ENCODE data around the gene JAKMIP2. TPM values are rescaled to one million over a fixed set of nuclear protein-coding genes. Genes with fewer than 3 reads are reported as not detected.

The JAKMIP2 gene
- total and polyA plus RNA-seq, 7 donors = 0.01 to 0.08 (median 0.06) TPM; not detected in 2

DNA sequence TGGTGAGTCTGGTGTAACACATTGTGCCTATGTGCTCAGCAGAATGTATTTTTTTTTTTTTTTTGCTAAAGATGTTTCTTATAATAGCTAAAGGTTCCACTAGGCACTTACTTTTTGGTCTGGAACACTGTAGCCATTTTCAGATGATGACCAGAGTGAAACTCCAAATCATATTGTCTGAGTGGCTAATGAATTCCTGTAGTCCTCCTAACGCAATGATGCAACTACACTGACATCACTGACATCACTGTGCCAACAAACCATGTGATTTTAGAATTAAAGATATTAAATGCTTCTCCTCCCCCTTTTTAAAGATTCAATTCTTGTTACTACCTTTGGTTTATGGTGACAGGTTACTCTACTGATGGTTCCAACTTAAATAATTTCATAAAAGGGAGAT lies 28.8 kb downstream of the JAKMIP2 start:
- no peaks in the 10 kb centered on the region for H3K9me3 ChIP-seq
- no peaks in the 10 kb centered on the region for H3K27me3 ChIP-seq (ENCODE audit: insufficient read depth in 3 of 3, low read length in 2 of 3)
- no peaks in the 10 kb centered on the region for H3K36me3 ChIP-seq (ENCODE audit: insufficient read depth in 1 of 2, low read depth in 1 of 2)
- 65 to 71% (median 70%) methylated on average over 1 of the region's 1 CpG for WGBS, 3 donors
- ATAC-seq = no peak
- TF ChIP-seq, protein P1, sequence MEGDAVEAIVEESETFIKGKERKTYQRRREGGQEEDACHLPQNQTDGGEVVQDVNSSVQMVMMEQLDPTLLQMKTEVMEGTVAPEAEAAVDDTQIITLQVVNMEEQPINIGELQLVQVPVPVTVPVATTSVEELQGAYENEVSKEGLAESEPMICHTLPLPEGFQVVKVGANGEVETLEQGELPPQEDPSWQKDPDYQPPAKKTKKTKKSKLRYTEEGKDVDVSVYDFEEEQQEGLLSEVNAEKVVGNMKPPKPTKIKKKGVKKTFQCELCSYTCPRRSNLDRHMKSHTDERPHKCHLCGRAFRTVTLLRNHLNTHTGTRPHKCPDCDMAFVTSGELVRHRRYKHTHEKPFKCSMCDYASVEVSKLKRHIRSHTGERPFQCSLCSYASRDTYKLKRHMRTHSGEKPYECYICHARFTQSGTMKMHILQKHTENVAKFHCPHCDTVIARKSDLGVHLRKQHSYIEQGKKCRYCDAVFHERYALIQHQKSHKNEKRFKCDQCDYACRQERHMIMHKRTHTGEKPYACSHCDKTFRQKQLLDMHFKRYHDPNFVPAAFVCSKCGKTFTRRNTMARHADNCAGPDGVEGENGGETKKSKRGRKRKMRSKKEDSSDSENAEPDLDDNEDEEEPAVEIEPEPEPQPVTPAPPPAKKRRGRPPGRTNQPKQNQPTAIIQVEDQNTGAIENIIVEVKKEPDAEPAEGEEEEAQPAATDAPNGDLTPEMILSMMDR (IDR thresholded peaks at IDR 0.05) = no peak
- intact Hi-C loops (cut with DNase I) = no loop called here
- no peak overlapping the region for H3K4me3 ChIP-seq
- H3K27ac ChIP-seq = no peak overlapping the region
- no peak for DNase-seq
- no peaks in the 10 kb centered on the region for H3K4me1 ChIP-seq

DNA sequence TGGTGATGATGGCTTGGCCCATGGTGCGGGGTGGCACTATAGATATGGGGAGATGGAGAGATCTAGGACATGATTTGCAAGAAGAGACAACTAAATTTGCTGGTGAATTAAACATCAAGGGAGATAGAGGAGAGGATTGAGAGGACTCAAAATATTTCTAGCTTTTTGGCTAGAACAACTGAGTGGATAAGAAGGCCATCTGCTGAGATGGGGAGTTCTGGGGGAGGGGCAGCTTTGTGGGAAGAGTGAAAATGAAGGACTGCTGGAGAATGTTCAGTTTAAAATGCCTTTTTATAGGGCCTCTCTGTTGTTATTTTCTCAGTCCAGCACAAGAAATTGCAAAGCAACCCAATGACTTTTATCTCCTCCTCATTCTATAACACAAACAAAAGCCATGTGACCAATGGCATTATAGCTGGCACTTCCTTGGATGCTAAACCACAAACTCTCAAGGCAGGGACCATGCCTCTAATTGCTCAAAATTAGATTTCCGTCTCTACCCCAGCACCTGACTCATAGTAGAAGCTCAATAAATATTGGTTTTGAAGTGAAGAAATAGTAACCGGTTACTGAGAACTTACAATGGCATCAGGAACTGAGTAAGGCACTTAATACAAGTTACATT lies 29.8 kb downstream of the JAKMIP2 start:
- intact Hi-C loops (cut with DNase I) = no loop called here
- TF ChIP-seq, protein P1 (IDR thresholded peaks at IDR 0.05) = no peak
- H3K27ac ChIP-seq = no peak overlapping the region
- 90 to 95% (median 93%) methylated on average over 3 of the region's 3 CpGs for WGBS, 3 donors
- no peaks in the 10 kb centered on the region for H3K4me1 ChIP-seq
- DNase-seq (no peak), ATAC-seq (no peak)
- H3K36me3 ChIP-seq (ENCODE audit: insufficient read depth in 1 of 2, low read depth in 1 of 2) = no peaks in the 10 kb centered on the region
- no peak overlapping the region for H3K4me3 ChIP-seq
- no peaks in the 10 kb centered on the region for H3K27me3 ChIP-seq (ENCODE audit: insufficient read depth in 3 of 3, low read length in 2 of 3)
- H3K9me3 ChIP-seq = no peaks in the 10 kb centered on the region

DNA sequence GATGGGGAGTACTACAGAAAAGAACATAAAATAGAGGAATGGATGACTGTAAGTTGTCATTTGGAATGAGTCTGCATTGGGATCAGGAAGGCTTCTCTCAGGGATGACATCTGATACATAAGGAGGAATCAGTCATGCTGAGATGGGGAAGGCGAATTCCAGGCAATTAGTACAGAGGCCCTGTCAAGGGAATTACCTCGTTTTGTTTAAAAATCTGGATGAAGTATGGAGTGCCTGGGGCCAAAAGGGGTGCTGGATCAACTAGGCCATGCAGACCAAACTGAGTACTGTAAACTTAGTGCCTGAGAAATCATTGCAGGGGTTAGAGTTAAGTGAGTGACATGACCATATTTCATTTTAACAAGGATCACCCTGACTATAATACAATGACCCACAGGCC lies 30.5 kb downstream of the JAKMIP2 start:
- H3K27me3 ChIP-seq (ENCODE audit: insufficient read depth in 3 of 3, low read length in 2 of 3) = no peaks in the 10 kb centered on the region
- DNase-seq (no peak), ATAC-seq (no peak)
- intact Hi-C loops (cut with DNase I) = no loop called here
- no peak overlapping the region for H3K27ac ChIP-seq
- no peaks in the 10 kb centered on the region for H3K4me1 ChIP-seq
- H3K9me3 ChIP-seq = no peaks in the 10 kb centered on the region
- TF ChIP-seq, protein P1 (IDR thresholded peaks at IDR 0.05) = no peak
- H3K4me3 ChIP-seq = no peak overlapping the region
- H3K36me3 ChIP-seq (ENCODE audit: insufficient read depth in 1 of 2, low read depth in 1 of 2) = no peaks in the 10 kb centered on the region
- WGBS, 3 donors = 35 to 46% (median 39%) methylated on average over 2 of the region's 2 CpGs

- H3K9me3 ChIP-seq = no peaks in the 10 kb centered on the region
- H3K4me3 ChIP-seq = no peak overlapping the region
- H3K27ac ChIP-seq = no peak overlapping the region
- WGBS, 3 donors = 78 to 82% (median 78%) methylated on average over 13 of the region's 13 CpGs
- H3K4me1 ChIP-seq = no peaks in the 10 kb centered on the region
- DNase-seq (no peak), ATAC-seq (no peak)
- TF ChIP-seq, protein P1 (IDR thresholded peaks at IDR 0.05) = no peak
- no peaks in the 10 kb centered on the region for H3K36me3 ChIP-seq (ENCODE audit: insufficient read depth in 1 of 2, low read depth in 1 of 2)
- intact Hi-C loops (cut with DNase I) = no loop called here
- no peaks in the 10 kb centered on the region for H3K27me3 ChIP-seq (ENCODE audit: insufficient read depth in 3 of 3, low read length in 2 of 3)
Observed at GRCh38 chr5:147751156-147751830, 31.2 kb downstream of the JAKMIP2 start.

Data from psoas muscle (tissue), 8 donors.